Fibroblast of villous mesenchyme (primary cell): ENCODE data around the gene SCPEP1. TPM values are rescaled to one million over a fixed set of nuclear protein-coding genes. Genes with fewer than 3 reads are reported as not detected.
"Not testable (repeated sequence)": the region's sequence is repeated elsewhere in the genome, so short reads cannot be mapped to it uniquely, and the experiment has no call there.

Experiments
- DNase-seq: peaks from one replicate; pipeline ENCODE4 v3.0.0-alpha.2; 2010; ENCODE audit warnings: low read depth
- H3K4me3 ChIP-seq: 2 replicates; pipeline ENCODE4 v1.5.1; 2011; ENCODE audit warnings: low read depth, mild to moderate bottlenecking, low read length
- CTCF ChIP-seq: IDR thresholded peaks from 2 replicates; pipeline ENCODE4 v1.5.1; 2012; ENCODE audit warnings: low read depth, mild to moderate bottlenecking, low read length; ENCODE audit not compliant: insufficient read depth
- total RNA-seq: library from RNA; depleted of rRNA; stranded (reverse); fragments of >200 nt; gene quantifications from 2 replicates; pipeline ENCODE4 v1.2.3, GENCODE V29; 2012

The SCPEP1 gene
- total RNA-seq, 1 donor, result 36.7 TPM

- TF ChIP-seq CTCF, result no peak
- H3K4me3 ChIP-seq, result no peak overlapping the region
- no peak for DNase-seq
Observed at GRCh38 chr17:56945938-56946505, 31.9 kb upstream of the SCPEP1 start.

GRCh38 chr17:56947741-56948140 lies 30.2 kb upstream of the SCPEP1 start:
- H3K4me3 ChIP-seq, result no peak overlapping the region
- DNase-seq, result no peak
- no peak for TF ChIP-seq CTCF

GRCh38 chr17:56948491-56948890 lies 29.4 kb upstream of the SCPEP1 start:
- no peak for DNase-seq

GRCh38 chr17:56949595-56949994 lies 28.3 kb upstream of the SCPEP1 start:
- no peak for TF ChIP-seq CTCF

More at GRCh38 chr17:56948491-56948890, 29.4 kb upstream of the SCPEP1 start:
- no peak overlapping the region for H3K4me3 ChIP-seq
- no peak for TF ChIP-seq CTCF

GRCh38 chr17:56956992-56957391 lies 20.9 kb upstream of the SCPEP1 start:
- TF ChIP-seq CTCF, result no peak
- no peak overlapping the region for H3K4me3 ChIP-seq
- no peak for DNase-seq

More at GRCh38 chr17:56949595-56949994, 28.3 kb upstream of the SCPEP1 start:
- no peak overlapping the region for H3K4me3 ChIP-seq
- no peak for DNase-seq

GRCh38 chr17:56960596-56961538 lies 17.1 kb upstream of the SCPEP1 start, which contains the start of gene COIL:
TSS of gene COIL (minus strand) at chr17:56961050. CDS start at chr17:56961019, 31 bp downstream.
- H3K4me3 ChIP-seq, result peak within 1 kb of the TSS; percentile 90
- peak; percentile 93 for DNase-seq
- TF ChIP-seq CTCF, result peak; percentile 99

- not testable (repeated sequence) for DNase-seq, H3K4me3 ChIP-seq
Observed at GRCh38 chr17:56965241-56965640, 12.7 kb upstream of the SCPEP1 start.

GRCh38 chr17:56965681-56966080 lies 12.2 kb upstream of the SCPEP1 start:
- DNase-seq, H3K4me3 ChIP-seq: not testable (repeated sequence)
